HG03469 (cell line): ENCODE measurements around the gene ASB17.
"Not testable (repeated sequence)": the region's sequence is repeated elsewhere in the genome, so short reads cannot be mapped to it uniquely, and the experiment has no call there.

Experiments used
- ATAC-seq: cut with Tn5 transposase; IDR thresholded peaks from one replicate; pipeline ENCODE4 v1.9.1; 2021; ENCODE audit warnings: mild to moderate bottlenecking, moderate library complexity, moderate number of reproducible peaks; ENCODE audit not compliant: unreplicated experiment

Gene ASB17, protein sequence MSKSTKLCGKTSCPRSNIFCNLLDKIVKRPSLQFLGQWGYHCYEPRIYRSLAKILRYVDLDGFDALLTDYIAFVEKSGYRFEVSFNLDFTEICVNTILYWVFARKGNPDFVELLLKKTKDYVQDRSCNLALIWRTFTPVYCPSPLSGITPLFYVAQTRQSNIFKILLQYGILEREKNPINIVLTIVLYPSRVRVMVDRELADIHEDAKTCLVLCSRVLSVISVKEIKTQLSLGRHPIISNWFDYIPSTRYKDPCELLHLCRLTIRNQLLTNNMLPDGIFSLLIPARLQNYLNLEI

DNA sequence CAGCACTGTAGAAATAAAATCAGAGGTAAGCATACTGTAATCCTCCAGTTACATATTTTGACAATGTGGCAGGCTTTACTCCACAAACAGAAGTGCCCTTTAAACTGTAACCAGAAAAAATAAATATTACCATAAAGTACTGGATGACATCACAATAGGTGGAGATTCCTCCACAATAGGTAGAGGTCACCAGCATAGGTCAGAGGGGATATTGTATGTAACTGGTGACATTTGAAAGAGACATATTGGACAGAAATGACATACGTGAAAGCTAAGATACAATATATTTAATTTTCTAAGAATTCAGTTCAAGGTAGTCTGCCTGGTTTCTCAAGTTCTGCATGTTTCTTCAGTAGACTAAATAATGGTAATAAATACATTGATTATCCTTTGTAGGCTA lies at the start of gene ASB17:
ASB17 (minus strand) TSS at position 101 of the 400 bp plus-strand sequence. CDS start 113 bp downstream, outside the sequence.
- ATAC-seq: no peak

DNA sequence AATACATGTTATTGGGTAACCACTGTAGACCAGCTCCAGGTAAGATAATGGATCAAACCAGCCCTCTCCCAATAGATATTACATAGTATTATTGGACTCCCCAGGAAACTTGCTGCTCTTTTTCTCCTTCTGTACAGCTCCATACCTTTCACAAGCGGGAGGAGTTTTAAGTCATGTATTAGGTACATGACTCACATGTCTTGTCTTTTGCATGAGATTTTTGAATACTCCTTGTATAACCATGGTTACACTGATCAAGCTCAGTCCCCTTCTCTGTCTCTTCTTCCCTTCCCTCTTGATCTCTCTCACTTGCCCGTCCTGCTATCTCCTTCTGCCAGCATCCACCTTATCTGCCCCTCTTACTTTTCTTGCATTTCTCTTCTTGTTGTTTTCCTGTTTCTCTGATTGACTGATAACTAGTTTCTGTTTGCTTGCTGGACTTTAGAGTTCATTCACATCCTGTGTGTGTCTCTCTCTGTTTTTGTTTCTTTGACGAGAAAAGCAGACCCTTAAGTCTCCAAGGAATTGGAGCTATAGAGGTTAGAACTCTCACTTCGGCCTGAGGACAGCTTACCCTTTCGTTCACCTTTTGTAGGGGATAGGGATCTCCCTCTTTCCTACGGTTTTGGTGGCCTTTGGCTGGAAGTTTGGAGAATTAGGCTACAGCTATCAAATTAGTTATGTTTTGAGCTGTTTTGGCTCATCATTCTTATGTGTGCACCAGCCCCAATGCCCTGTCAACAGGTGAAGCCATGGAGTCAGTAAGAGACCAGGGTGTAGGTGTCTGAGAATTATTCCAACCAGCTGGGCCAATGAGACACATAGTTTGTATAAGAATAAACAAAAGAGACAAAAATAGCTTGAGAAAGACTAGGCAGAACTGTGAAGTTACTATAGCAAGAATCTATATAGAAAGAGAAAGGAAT lies 49.0 kb upstream of the ASB17 start:
- no peak for ATAC-seq

DNA sequence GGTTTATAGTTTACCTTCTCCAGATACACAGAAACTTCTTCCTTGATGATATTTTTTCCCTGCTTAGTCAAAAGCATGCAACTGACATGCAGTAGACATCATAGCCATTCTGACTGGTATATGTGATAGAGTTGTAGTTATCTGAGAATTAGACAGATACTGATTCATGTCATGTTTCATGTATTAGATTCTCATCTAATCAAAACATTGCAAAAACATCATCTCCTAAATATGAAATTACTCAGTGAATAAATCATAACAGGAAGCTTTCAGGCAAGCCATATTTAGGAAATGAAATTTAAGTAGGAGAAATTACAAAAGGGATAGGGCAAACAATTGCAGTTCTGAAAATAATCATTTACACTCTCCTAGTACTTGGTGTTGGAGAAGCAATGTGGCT lies 38.4 kb upstream of the ASB17 start:
- no peak for ATAC-seq

DNA sequence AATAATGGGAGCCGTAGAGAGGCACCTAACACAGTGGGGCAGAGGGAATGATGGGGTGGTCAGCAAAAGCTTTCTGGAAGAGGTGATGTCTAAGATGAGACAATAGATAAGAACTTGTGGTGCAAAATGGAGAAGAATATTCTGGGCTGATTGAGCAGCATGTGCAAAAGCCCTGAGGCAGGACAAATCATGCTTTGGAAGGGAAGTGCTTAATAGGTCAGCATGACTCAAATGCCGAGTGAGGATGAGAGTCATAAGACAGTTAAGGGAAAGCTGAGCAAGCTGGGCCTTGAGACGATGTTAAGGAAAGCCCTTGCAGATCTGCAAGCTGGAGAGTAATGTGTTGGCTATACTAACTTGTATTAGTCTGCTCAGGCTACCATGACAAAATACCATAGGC lies 37.3 kb upstream of the ASB17 start:
- ATAC-seq: no peak

DNA sequence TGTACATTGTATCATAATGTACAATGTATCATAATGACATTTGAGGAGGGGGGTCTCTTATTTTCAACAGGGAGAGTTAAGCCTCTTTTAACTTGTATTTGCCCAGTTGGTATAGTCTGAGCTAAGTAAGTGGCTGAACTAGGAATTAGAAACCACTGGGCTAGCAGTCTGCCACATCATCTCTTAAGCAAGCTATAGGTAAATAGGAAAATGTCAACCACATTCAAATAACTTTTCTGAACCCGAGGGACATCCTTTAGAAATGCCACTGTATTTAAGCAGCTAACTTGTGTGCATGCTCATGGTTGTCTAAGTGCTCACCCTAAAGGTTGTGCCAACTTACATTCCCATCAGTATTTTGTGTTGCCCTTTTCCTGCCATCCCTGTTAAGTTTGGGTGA lies 35.5 kb upstream of the ASB17 start:
- ATAC-seq: peak; percentile 46

DNA sequence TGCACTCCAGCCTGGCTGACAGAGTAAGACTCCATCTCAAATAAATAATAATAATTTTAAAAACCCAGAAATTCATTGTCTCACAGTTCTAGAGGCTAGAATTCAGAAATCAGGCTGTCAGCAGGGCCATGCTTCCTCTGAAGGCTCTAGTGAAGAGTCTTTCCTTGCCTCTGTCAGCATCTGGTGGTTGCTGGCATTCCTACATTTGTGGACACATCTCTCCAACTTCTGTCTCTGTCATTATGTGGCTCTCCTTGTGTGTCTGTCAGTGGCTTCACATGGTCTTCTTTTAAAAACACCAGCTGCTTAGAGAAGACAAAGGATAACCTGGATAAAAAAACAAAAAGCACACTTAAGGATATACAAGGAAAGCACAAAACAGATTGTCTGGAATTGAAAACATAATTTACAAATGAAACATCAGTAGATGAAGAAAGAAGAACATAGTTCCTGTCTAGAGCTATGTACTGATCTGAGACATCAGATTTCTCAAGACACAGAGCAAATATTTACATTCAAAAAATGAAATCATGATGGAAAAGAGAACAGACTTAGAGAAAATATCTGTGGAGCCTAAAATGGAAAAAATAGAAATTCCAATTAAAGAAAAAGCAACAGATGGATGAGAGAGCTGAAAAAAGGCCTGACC lies 32.7 kb upstream of the ASB17 start:
- ATAC-seq: no peak

DNA sequence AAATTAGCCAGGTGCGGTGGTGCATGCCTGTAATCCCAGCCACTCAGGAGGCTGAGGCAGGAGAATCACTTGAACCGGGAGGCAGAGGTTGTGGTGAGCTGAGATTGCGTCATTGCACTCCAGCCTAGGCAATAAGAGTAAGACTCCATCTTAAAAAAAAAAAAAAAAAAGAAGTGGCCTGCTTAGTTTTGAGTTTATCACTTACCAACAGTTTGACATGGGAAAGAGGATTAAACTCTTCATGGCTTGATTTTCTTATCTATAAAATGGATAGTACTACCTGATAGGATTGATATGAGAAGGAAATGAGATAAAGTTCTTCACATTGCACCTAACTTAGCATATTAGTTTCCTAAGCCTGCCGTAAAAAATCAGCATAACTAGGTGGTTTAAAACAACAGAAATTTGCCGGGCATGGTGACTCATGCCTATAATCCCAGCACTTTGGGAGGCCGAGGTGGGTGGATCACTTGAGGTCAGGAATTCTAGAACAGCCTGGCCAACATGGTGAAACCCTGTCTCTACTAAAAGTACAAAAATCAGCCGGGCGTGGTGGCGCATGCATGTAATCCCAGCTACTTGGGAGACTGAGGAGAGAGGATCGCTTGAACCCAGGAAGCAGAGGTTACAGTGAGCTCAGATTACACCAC lies 32.0 kb upstream of the ASB17 start:
- ATAC-seq: not testable (repeated sequence)

DNA sequence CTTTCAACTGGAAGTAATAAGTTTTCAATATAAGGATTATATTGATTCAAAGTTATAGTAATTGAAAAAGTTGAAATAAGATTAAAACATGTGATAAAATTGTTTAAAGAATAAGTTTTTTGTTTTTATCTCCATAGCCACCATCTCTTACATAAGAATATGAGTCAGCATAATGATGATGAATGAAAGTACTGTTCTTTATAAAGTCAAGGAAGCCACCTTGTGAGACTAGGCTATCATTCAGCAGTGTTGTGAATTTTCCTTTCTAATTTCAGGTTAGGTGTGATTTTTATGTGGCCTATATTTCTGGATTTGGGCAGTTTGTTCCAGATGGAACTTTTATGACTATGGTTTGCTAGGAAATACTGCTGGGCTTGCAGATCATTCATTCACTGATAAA lies 22.4 kb upstream of the ASB17 start:
- no peak for ATAC-seq

DNA sequence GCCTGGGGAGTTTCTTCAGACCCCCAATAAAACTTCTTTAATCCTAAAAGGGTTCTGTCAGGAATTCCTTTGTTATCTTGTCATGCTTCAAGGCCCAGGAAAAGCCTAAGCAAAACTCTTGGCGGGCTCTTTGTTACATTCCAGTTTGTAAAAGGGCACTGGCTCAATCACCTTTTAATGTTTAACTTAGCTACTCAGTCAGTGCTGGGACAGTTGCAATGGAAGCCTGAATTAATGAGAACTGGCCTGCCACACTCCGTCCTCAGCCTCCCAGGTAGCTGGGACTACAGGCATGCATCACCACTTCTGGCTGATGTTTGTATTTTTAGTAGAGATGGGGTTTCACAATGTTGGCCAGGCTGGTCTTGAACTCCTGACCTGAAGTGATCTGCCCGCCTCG lies 21.3 kb upstream of the ASB17 start:
- ATAC-seq: no peak

DNA sequence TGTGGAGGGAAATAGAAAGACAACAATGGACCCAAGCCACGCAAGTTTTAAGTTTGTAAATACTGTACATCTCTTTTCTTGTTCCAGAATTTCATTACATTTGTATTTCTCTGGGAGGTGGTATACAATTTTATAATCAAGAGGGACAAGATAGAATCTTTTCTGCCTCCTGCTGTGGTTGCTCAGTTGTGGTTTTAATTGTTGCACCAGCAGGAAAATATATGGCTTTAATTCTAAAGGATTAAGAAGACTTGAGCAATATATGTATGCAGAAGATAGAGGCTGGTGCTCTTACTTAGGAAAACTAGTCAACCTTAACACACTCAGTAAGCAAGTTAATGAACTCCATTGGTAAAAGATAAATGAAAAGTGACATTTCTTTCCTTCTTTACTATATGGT lies 19.8 kb upstream of the ASB17 start:
- ATAC-seq: no peak

DNA sequence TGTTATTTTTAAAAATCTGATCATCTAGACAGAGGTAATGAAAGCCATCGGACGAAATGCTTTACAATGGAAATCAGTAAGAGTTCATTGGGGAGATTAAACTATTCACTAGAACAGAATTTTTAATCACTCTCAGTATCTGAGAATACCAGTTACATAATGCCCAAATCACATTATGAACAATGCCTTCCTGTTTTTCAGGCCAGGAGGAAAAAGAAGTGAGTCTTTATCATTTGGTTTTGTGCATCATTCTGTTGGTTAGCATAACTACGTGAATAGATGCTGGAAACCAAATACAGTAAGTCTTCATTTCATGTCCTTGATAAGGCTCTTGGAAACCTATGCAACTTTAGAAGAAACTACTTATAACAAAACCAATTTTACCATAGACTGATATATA lies 18.0 kb upstream of the ASB17 start:
- ATAC-seq: no peak

DNA sequence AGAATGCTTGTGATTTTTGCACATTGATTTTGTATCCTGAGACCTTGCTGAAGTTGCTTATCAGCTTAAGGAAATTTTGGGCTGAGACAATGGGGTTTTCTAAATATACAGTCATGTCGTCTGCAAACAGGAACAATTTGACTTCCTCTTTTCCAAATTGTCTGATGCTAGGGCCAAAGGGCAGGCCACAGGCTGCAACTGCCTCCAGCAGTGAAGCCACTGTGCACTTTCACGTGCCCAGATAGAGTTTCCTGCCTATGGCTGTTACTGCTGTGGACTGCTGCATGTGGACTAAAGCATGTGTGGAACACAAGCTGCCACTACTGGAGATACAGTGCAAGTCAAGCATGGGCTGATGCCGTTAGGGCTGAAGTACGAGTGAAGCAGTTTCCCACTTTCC lies 10.8 kb upstream of the ASB17 start:
- peak; percentile 46 for ATAC-seq

DNA sequence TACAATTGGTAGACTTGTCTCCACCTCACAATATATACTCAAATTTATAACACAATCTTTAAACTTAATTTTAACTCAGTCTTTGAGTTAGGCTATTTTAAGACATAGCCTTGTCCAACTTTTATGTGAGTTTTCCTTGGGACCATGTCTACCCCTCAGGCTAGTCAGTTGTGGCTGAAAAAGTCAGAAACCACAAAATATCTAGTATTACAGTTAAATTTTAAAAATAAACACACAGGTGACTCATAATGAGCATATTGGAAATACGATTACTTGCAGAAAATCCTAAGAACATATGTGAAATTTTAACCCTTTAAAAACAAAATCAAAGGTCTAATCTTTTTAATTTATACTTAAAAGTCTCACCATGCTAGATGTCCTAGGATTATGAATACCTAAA lies 4.8 kb upstream of the ASB17 start:
- peak; percentile 51 for ATAC-seq

DNA sequence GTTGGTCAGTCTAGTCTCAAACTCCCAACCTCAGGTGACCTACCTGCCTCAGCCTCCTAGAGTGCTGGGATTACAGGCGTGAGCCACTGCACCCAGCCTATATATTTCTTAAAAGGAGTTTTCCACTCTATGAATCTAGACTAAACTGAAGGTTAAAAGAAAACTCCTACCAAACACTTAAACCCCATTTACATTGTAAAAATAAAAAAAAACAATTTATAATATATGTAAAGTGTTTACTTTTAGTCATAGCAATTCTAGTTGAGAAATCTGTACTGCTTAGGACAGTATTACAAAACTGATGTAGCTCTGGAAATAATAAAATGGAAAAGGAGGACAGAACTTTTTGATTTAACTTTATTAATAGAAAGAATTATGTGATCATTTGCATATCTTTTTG lies 9.5 kb downstream of the ASB17 start:
- no peak for ATAC-seq

DNA sequence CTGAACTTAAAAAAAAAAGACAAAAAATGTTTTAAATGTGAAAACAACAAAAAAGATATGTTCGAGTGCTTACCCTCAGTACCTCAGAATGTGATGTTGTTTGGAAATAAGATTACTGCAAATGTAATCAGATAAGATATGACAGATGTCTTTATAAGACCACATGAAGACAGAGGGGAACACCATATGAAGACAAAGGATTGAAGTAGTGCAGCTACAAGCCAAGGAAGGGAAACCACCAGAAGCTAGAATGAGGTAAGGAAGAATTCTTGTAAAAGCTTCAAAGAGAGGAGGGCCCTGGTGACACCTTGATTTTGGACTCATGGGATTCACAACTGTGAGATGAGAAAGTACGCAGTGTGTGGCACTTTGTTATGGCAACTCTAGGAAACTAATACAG lies 15.4 kb downstream of the ASB17 start:
- no peak for ATAC-seq

DNA sequence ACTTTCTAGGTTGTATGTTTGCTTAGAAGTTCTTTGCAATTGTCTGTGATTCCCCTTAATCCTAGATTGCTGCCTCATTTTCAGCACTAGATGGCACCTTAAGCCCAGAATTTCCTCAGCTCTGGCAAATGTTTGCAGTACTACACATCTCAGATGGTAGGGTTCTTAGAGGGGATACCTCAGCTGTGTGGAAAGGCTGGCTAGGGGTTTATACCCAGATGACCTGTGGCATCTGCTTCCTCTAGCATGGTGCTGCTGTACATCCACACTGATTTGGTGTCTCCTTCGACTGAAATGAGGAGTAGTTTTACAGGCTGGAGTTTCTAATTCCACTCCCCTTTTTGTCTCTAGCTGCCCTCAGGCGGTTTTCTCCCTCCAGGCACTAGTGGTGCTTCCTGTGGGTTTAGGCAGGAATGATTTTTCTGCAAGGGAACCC lies 23.5 kb downstream of the ASB17 start:
- no peak for ATAC-seq

DNA sequence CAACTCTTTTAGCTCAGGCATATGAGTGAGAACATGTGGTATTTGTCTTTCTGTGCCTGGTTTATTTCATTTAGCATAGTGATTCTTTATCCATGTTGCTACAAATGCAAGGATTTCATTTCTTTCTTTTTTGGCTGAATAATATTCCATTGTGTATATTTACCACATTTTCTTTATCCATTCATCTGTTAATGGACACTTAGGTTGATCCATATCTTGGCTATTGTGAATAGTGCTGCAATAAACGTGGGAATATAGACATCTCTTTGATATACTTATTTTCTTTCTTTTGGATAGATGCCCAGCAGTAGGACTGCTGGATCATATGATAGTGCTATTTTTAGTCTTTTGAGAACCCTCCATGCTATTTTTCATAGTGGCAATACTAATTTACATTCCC lies 30.8 kb downstream of the ASB17 start:
- no peak for ATAC-seq

DNA sequence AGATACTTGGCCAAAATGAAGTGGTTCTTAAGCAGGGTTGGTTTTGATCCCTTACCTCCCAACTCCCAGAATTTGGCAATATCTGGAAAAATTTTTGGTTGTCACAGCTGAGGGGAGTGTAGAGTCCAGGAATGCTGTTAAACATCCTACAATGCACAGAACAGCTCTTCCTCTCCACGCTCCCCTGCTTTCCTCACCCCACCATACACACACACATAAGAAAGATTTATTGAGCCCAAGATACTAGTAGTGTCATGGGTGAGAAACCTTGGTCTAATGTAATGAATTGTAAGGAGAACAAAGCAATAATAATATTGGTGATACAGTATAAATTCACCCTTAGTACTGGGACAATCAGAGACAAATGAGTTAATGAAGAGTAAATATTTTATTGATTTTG lies 47.8 kb downstream of the ASB17 start:
- no peak for ATAC-seq

DNA sequence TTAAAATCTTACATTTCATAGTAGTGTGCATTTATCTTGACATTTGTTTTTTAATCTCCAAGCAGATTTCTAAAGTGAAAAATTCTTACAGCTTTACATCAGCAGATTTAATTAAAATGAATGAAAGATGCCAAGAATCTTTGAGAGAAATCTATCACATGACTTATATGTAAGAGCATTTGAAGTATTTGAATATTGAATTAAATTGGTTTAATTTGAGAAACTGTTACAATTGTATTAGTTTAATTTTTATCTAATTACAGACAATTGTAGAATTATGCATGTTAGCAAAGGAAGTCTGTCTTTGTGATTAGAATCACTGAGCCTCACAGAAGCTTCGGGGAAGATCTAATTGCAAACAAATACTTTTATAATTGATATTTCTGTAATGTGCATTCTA lies 52.2 kb downstream of the ASB17 start:
- no peak for ATAC-seq

DNA sequence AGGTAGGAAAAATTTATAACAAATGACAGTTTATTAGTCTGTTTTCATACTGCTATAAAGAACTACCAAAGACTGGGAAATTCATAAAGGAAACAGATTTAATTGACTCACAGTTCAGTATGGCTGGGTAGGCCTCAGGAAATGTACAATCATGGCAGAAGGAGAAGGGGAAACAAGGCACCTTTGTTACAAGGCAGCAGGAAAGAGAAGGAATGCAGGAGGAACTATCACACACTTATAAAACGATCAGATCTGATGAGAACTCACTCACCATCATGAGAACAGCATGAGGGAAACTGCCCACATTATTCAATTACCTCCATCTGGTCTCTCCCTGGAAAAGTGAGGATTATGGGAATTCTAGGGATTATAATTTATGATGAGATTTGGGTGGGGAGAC lies 61.3 kb downstream of the ASB17 start:
- ATAC-seq: no peak
